DLD1 (cell line): ENCODE measurements around the gene LRRC38.

Experiments
- in situ Hi-C: cut with HindIII; loops from 2 replicates; pipeline ENCODE4 v1.10.0; 2017; ENCODE audit warnings: low sequenced_read_pairs

Gene LRRC38

DNA sequence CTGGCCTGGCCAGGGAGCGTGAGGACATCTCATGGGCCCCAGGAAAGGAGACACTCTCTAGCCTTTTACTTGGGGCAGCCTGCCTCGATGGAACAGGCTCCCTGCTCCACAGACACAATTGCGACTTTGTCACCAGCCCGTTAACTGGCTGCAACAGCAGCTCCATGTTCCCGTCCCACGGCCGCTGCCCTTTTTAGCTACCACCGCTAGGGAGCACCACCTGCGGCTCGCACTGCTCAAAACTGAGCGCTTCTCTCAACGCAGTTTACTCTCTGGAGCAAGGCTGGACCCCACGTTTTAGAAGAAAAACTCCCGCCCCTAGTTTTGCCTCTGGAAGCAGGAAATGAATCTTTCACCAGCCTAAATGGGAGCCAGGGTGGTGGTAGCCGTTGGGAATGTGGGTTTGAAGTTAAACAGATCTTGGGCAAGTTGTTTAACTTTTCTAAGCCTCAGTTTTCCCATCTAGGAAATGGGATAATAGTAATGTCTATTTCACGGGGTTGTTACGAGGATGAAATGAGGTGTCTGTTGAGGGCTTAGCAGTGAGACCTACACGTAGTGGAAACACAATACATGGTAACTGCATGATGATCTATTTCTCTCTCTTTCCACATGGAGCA is 3.5 kb upstream of the LRRC38 start:
- in situ Hi-C loops = no loop called here

DNA sequence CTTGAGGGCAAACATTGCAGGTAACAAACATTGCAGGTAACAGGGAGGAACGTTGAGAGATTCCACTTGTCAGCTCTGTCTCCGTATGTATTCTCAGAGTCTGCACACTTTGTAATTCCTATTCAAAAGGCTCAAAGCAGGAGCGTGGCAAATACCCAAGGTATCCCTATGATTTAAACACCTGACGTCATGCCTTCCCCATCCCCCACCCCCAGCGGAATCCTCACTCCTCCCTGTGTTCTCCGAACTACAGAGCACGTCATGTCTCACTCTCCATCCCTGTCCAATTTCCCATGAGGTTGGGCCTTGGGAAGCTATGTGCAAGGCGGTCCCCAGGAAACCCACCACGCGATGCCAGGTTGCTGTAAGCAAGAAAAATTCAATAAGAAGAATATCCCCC is 2.8 kb upstream of the LRRC38 start:
- in situ Hi-C loops = no loop called here

DNA sequence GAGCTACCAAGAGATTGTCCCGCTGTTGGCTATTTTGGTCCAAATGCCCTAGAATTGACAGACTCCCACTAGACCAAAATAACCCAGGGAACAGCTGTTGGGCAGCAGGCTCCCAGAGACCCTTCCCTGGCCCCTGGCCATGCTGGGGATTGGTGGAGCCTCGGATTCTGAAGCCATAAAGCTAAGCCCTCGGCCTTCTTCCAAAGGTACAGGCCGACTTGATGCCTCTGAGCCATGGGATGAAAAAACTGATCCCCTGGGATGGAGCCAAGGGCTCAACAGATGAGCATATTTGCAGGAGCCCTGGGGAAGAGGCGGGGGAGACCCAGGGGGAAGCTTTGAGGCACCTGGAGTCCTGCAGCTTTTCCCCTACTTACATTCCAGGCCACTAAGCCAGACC is 1.0 kb upstream of the LRRC38 start:
- in situ Hi-C loops = no loop called here

DNA sequence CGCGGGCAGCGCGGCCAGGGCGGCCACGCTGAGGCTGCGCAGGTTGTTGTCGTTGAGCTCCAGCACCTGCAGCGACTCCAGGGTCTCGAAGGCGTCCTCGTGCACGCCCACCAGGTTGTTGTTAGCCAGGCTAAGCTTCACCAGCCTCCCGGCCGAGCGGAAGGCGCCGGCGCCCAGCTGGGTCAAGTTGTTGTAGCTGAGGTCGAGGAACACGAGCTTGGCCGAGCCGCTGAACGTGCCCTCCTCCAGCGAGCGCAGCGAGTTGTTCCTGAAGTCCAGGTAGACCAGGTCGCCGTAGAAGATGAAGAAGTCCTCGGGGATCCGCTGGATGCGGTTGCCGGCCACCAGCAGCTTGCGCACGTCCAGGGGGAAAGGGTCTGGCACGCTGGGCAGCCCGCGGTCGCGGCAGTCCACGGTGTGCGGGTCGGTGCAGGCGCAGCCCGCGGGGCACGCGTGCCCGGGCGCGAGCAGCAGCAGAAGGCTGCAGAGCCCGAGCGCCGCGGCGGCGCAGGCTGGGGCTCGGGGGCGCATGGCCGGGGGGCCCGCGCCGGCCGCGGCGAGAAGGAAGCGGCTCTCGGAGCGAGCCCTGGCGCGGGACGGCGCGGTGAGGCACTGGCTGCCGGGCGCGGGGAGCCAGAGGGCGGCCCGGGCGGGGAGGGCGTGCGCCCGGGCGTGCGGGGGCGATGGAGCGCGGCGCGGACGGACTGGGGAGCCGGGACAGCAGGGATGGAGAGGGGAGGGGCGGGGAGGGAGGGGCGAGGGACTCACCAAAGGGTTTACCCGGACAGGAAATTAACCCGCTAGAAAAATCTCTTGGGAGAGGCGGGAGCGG is 524 bp downstream of the LRRC38 start:
- in situ Hi-C loops = no loop called here

DNA sequence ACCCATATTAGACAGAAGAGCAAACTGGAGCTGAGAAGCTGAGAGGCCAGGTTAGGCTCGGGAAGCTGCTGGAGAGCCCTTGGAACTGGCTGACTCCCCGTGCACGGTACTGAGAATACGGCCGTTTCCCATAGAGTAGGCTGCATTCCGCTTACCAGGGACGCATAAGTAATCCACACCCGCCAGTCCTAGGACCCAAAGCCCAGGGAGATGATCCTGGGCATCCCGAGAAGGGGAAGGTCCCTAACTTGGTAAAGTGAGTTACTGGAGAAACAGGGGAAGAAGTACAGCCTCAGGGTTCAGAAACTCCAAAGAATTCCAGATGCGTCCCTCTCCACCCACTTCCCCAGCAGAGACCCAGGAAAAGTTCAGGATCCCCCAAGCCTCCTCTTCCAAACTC is 1.3 kb downstream of the LRRC38 start:
- in situ Hi-C loops = no loop called here

DNA sequence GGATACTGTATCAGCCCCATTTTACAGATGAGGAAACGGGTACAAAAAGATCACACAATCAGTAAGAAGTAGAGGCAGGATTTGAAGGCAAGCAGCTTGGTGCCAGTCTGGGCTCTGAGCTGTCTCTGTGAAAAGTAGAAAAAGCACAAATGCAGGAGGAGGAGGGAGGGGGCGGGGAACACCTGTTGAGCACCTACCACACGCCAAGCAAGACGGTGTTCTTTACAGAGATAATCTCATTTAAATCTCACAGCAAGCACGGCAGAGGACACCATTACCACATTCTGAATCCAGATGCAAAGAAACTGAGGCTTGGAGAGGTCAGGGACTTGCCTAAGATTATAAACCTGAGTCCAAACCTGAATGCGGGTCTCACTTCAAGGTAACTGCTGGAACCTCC is 3.3 kb downstream of the LRRC38 start:
- in situ Hi-C loops = no loop called here

DNA sequence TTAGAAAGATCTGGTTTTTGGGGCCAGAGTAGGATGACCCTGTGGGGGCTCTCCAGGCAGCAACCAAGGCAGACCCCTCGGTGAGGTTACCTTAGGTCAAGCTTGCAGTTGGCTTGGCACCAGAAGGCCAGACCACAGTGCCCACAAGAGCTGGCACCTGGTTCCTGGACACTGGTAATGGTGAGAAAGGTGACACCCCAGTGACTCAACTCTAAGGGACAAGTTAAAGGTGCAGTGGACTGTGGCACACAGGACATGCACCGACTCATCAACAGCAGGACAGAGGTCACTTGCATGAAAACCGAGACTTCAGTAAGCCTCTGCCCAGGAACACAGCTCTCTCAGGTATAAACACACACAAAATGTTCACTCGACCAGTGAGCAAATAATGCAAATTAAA is 6.7 kb downstream of the LRRC38 start:
- in situ Hi-C loops = no loop called here

DNA sequence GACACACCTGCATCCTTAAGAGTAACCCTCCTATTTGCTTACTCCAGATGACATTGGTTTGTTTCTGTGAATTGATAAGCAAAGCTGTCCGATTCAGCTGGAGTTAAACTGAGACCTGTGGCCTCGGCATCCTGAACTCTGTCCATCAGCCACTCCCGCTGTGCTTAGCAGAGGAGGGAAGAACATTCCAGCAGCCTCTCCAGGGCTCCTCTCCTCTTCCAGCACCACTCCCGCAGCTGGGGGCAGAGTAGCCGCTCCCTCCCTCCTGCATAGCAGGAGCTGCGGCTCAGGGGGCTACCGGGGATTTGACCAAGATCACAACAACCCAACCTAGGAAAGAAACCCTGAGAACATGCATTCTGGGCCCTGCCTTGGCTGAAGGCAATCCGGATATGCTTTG is 8.8 kb downstream of the LRRC38 start:
- in situ Hi-C loops = no loop called here

DNA sequence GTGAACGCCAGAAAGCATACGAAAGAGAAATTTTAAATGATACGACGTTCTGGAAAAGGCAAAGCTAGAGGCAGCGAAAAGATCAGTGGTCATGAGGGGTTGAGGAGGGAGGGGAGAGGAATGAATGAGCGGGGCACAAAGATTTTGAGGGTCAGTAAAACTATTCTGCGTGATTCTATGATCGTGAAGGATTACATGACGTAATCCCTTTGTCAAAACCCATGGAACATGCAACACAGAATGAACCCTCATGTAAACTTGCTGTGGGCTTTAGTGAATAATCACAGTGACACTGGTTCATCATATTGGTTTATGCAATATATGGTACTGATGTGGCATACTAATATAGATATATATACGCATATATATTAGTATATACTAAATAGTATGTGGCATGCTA is 13.0 kb downstream of the LRRC38 start:
- in situ Hi-C loops = no loop called here

DNA sequence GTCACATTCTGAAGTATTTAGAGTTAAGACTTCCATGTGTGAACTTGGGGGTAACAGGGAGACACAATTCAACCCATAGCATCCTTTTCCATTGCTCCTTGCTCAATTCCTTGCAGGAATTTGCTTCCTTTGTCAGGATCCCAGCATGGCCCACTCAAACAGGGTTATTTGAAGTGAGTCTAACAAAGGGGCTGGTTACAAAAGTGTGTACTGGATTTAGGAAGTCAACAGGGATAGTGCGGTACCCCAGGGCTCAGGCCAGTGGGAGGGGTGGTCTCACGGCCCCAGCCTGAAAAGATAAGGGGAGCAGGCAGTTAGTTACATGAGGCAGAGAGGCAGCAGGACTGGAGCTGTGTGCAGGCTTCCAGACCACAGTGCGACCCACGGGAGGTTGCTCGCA is 14.4 kb downstream of the LRRC38 start:
- in situ Hi-C loops = no loop called here

DNA sequence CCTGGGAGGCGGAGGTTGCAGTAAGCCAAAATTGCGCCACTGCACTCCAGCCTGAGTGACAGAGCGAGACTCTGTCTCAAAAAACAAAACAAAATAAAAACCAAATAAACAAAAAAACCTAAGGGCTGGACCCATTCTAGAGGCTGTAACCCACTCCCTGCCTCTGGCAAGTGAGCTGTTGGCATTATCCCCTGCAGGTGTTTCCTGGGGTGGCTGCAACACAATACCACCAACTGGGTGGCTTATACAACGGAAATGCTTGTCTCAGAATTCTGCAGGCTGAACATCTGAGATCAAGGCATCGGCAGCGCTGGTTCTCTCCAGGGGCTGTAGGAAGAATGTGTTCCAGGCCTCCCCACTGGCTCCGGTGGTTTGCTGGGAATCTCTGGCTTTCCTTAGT is 15.2 kb downstream of the LRRC38 start:
- in situ Hi-C loops = no loop called here

DNA sequence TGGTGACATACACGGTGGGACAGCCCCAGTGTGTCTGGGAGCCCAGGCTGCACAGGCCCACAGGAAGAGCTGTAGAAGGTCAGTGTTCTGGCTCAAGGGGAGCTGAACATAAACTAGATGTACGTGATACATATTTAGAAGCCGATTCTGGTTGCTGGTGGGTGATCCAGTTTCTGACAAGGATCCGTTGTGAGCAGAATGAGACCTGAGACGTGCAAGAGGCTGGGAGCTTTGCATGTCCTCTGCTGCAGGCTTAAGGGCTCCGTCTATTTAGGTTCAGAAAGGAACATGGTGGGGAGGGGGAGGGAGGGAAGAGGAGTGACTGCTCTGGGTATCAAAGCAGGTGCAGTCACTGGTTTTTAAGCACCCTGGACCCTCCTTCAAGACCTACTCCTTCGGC is 18.6 kb downstream of the LRRC38 start:
- in situ Hi-C loops = no loop called here

DNA sequence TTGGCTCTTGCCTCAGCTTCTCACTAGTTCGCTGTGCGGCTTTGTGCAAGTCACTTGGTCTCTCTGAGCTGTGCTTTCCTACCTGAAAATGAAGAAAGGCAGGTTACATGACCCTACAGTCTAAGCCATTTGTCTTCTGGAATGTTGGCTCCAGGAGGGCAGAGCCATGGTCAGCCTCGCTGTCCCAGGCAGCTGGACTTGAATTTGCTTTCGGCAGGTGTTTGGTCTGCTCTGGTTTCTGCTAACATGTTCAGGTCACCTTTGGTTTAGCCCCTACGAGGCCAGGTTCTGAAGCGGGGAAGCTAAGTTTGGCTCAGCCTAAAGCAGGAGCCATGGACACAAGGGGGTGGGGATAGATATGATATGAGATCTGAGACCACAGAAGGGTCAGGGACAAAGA is 19.1 kb downstream of the LRRC38 start:
- in situ Hi-C loops = no loop called here

DNA sequence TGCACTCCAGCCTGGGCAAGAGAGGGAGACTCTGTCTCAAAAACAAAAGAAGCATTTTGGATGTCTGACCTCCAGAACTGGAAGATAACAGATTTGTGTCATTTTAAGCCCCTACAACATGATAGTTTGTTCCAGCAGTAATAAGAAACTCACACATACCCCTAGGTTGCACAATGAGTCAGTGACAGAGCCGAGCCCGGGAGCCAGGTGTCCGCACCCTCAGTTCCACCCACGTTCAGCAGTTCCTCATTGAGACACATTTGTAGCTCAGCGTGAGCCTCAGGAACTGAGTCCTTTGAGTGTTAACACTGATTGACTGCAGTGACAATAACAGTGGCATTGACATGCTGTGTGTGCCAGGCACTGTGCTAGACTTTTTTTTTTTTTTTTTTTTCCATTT is 19.8 kb downstream of the LRRC38 start:
- in situ Hi-C loops = no loop called here

DNA sequence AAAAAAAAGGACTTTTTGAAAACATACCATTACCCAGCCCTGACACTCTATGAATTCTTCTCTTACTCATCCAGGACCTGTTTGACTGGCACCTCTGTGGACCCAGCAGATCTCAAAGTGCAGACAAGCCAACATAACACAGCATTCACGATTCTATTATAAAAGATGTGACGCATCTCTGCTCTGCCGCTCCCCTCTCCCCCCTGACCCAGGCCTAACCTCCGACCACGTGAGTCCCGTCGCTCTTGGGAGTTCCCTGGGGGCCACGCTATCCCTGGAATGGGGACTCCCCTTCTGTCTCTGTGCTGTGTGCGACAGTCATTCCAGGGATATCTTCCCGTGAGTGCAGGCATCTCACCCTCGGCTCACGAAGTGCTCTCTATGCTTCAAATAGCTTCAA is 21.1 kb downstream of the LRRC38 start:
- in situ Hi-C loops = no loop called here

DNA sequence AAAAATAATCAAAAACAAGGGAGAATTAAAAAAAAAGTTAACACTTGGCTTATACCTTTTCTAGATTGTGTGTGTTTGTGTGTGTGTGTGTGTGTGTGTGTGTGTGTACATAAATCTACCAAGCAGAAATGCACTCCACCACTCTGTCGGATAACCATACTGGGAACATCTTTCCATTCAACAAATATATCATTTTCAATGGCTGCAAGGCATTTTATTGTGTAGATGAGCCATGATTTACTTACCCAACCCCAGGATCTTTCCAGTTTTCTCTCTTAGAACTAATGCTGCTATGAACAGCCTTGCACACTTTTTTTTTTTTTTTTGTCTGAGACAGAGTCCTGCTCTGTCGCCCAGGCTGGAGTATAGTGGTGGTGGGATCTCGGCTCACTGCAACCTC is 25.8 kb downstream of the LRRC38 start:
- in situ Hi-C loops = no loop called here

DNA sequence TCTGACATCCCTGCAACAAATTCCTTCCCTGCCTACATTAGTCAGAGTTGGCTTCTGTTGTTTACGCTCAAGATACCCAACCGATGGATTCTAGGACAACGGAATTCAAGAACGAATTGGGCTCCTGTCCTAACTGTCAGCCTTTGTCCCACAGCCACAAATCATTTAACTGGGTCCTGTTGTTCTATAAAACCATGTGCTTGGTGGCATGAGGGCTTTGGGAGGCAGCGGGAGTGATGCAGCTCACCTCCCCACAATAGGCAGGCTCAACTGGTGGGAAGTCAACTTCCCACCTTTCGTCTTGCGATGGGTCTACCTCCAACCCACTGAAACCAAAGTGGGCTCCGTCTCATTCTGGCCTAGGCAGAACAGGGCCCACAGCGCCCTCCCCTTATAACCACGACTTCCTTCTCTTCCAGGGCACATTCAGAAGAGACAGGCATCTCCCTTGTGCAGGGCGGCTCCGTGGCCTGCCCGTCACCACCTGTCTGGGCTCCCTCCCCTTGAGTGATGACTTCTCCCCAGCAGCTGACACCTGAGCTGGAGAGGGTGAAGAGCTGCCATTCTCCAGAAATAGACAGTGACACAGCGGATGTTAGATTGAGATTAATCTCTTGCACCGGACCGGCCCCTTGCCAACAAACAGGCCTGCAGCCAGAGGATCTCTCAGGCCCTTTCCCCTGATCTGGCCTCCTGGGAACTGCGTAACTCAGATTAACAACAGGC is 26.5 kb downstream of the LRRC38 start:
- in situ Hi-C loops = no loop called here

DNA sequence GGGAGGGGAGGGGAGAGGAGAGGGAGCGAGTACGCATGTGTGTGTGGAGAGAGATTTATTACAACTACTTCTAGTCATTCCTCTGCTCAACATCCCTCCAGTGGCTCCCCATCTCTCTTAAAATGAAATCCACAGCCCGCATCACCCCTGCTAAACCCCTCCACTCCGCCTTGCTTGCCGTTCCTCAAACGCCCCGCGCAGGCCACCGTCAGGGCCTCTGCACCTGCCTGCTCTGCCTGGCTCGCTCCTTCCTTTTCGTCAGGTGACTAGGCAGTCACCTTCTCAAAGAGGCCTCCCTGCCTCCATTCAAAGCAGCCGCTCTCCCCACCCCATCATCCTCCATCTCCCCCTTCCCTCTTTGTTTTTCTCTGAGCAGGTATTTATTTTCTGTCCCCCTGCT is 29.9 kb downstream of the LRRC38 start:
- in situ Hi-C loops = no loop called here

DNA sequence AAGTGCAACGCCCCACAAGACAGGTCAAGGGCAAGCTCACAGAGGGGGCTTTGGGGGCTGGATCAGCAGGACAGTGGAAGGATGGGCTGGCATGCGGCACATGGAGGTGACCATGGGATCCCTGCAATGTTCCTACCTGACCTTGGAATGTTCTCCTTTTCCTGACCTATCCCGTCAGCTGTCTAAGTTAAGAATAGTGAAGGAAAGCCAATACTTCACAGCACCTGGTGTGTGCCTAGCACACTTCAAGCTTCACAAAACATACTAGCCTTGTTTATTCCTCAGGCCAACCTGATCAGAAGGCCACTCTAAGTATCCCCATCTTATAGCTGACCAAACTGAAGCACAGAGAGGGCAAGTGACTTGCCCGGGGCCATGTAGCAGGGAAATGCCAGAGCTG is 31.2 kb downstream of the LRRC38 start:
- in situ Hi-C loops = no loop called here

DNA sequence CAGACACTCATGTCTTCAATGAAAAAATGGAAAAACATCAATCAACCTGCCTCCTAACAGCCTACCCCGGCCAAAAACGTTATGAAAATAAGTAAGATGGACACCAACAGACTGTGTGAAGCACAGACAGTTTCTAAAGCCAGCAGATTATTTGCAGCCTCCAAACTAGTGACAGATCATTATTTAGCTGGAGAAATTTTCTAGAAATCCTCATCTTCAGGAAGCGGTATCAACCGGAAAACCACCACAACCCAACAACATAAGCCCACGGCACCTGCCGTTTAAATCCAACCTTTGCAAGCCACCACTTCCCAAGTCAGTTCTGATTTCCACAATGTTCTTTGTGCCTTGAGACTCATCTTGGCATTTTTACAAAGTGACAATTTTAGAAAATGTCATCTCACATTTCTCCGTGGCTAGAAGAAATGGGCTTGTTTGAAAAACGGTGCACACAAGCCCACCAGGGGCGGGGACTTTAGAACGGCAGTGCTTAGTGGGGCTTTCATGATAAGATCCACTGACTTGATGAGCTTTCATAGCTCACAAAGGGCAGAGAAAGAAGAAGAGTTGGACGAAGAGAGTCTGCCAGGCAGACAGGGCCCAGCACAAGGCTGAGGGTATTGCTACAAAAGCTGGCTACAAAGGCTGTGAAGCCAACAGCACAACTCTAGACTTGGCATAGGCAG is 34.5 kb downstream of the LRRC38 start:
- in situ Hi-C loops = no loop called here

DNA sequence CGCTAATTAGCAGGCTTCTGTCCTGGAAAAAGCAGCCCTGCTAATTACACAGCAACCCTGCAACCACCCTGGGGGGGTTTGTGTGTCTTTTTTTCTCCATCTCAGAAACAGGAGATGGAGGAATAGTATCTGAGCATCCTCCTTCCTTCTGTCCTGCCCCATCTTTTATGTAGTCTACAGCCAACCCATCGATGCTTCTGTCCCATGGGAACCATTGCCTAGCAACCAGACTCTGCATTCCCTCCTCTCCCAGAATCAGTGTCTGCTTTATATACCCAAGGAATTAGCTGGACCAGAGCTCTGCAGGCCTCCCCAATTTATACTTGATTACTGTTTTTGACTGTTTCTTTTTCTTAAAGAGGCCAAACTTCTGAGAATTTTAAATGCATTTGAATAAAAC is 35.1 kb downstream of the LRRC38 start:
- in situ Hi-C loops = no loop called here

DNA sequence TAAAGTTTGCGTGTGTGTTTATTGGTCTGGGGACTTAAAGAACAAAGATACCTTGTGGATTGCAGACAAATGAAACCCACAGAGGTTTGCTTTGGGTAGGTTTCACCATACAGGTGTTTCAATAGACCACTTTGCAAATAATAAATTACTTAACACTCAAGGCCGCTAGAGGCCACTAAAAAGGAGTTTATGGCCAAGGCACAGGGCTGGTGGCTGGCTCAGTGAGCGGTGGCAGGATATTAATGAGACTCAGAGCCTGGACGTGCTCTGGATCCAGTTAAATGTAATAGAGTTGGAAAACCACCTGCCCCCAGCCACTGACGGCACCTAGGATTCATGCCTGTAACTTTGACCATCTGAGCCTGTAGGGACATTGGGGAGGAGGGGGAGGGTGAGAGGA is 44.5 kb downstream of the LRRC38 start:
- in situ Hi-C loops = no loop called here
